ENCODE measurements around the gene WNT5A.

GRCh38 chr3:55484801-55485791 is 2.0 kb downstream of the WNT5A start:
- TF ChIP-seq TP53 (CRISPR knock-in tag; IDR thresholded peaks at IDR 0.05) (no peak), JUNB (IDR thresholded peaks at IDR 0.05) (no peak), HDAC2 (IDR thresholded peaks at IDR 0.05) (no peak), RFX5 (IDR thresholded peaks at IDR 0.05) (no peak), CHD2 (IDR thresholded peaks at IDR 0.05; ENCODE audit: low read length, partially characterized antibody) (no peak), CTCF (IDR thresholded peaks at IDR 0.05) (peak; percentile 42)
